Stimulated activated CD4-positive, alpha-beta T cell treated with anti-CD3 and anti-CD28 coated beads, Interleukin-1b, Interleukin-23, amount 100 ng/mL, for 24 hours (primary cell): ENCODE data around the gene SH3BGRL3.
"Not testable (repeated sequence)": the region's sequence is repeated elsewhere in the genome, so short reads cannot be mapped to it uniquely, and the experiment has no call there.

Experiments used
- DNase-seq, 4 experiments: peaks; one replicate each; pipeline ENCODE4 v3.0.0-alpha.2; 2020; ENCODE audit warnings: low read depth in 4 of 4, low spot score in 1 of 4

Gene SH3BGRL3

DNA sequence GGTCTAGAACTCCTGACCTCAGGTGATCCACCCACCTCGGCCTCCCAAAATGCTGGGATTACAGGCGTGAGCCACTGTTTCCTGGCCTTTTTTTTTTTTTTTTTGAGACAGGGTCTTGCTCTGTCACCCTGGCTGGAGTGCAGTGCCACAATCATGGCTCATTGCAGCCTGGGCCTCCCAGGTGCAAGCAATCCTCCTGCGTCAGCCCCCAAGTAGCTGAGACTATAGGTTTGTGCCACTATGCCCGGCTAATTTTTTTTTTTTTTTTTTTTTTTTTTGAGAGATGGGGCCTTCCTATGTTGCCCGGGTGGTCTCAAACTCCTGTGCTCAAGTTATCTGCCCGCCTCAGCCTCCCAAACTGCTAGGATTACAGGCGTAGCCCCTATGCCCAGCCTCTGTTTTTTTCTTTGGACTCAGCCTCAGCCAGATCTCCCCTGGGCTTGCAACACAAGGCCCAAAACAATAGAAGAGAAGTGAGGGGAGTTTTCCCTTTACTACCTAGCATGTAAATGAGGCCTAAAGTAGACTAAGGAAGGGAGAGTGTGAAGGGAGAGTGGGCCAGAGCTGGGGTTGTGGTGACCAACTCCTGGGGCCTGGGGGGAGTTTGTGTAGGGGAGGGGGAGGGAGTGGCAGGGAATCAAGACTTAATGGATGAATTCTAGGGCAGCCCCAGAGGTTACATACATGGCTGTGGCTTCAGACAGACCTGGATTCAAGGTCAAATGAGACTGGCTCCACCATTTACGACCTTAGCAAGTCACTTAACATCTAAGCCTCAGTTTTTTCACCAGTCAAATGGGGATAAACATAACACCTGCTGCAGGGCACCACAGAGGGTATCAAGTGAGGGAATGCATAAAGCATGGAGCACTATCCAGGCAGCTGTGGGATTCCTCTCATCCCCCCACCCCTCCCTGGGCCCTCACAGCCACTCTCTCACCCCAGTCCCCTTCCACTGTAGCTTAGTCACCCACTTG is 36.3 kb downstream of the SH3BGRL3 start:
- DNase-seq, result no peak

DNA sequence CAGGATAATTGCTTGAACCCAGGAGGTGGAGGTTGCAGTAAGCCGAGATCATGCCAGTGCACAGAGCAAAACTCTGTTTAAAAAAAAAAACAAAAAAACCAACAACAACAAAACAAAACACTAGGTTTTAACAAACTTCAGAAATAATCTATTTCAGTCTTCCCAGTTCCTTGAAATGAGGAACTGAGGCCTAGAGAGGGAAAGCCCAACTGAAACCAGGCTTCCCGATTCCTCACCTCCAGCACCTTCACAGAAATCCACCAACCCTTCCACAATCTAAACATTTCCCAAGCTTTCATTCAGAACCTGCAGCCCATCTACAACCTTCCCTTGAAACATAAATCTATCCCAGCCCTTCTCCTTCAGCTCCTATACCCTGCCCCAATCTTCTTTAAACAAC is 37.3 kb downstream of the SH3BGRL3 start:
- DNase-seq, result no peak

DNA sequence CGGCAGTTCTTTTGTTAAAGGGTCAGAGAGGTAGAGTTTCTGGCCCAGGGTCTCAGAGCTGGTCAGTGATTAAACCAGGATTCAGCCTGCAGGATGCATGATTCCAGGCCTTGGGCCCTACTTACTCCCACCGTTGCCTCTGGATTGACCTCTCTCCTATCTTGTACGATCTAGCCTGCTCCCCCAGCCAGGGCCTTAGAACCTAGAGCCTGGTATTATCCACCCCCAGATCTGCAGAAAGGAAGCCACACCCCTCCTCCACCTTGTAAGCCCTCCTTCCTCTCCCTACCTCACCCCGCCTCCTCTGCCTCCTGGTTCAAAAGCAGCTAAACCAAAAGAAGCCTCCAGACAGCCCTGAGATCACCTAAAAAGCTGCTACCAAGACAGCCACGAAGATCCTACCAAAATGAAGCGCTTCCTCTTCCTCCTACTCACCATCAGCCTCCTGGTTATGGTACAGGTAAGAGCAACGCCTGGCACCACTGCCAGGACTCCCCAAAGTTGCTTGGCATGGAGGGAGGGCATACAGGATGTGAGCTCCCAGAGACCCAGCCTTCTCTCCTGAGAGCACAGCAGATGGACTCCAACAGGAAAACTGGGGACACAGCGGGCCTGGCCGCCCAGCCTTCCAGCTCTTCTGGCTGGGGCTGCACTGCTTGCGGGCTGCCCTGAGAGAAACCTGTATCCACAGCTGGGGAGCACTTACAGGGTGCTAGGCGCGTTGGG is 37.9 kb downstream of the SH3BGRL3 start, which contains the start of gene CD52:
Gene CD52 (plus strand): TSS at position 347 of the 726 bp plus-strand sequence. CDS start 60 bp downstream, at position 407.
- DNase-seq, result peak; percentile 36 to 58 (median 44)

DNA sequence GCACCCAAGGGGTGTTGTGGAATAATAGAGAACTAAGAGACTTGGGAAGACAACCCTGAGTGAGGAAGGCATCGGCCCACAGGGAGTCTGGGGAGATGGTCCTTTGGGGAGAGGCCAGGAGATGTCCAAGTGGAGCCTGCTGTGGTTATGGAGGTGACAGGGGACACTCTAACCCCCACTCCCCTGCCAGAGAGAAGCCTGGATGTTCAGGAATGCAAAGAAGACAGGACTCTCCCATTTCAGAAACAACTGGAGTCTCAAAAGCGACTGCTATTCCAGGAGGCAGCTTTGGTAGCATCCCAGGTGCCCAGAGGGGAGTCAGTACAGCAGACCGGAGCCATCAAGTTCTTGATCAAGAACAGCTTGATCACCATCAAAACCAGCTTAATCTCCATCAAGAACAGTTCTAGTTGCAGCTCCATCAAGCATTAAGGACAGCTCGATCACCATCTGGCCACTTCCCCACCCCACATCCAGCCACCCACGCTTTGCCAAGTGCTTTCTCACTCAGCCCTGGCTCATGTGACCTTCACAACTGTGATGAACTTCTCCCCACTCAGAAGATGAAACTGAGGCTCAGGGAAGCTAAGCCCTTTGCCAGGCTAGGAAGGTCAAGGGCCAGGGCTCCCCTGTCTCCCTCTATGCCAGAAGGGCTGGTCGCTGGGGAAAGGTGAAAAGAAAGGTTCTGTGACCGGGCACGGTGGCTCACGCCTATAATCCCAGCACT is 38.6 kb downstream of the SH3BGRL3 start:
- DNase-seq, result no peak

DNA sequence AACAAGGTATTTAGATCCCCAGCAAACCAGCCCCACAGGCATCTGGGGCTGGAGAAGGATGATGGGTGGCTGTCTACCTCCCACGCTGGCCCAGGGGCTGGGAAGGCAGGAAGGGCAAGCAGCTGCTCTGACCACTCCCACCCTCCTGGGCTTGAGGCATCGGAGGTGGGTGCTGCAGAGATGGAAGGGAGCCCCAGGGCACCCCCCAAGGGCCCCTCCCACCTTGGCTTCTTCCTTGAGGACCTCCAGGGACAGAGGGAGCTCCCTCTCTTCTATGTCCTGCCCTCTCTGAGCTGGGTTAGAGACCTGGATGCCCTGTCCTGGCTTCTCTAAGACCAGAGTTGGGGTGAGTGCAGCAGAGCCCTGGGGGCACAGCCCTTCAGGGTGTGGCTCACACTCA is 41.0 kb downstream of the SH3BGRL3 start:
- no peak for DNase-seq

DNA sequence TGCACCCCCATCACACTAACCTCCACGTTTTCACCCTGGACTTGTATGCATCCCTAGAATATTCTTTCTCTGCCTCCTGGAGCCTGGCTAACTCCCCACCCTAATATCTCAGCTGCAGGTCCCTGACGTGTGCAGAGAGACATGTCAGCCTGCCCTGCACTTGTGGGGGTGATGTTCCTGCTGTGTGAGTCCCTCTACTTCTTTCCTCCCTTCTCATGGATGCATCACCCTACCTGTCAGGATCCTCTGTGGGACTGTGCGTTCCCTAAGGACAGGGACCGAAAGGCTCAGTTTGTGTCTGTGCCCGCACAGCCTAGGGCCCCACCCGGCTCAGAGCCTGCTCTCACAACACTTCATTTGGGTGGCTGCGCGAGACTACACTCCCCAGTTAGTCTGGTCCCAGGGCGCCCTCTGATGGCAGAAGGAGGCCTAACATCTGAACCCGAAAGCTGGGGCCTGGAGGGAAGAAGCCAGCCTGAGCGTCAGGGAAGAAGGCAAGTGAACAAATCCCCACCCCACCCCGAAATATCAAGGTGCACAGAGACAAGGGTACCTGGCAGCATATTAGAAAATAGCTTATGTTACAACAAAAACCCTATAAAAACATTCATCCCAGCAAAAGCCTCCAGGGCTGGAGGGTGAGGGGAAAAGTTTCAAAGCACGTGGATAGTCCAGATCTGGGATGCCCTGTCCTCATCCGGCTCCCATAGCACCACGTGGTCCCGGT is 41.6 kb downstream of the SH3BGRL3 start:
- peak; percentile 92 to 98 (median 96) for DNase-seq

DNA sequence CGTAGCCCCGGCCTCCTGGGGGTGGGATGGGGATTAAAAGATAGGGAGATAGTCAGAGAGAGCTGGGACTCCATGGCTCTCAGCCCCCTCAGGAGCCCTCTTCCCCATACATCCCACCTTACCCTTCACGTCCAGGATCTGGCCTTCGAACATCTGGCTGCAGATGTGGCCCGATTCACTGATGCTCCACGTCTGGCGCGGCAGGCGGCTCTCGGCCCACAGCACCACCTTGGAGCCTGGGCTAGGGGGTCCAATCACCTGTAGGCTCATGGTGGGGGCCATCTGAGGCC is 42.1 kb downstream of the SH3BGRL3 start:
- DNase-seq, result no peak

DNA sequence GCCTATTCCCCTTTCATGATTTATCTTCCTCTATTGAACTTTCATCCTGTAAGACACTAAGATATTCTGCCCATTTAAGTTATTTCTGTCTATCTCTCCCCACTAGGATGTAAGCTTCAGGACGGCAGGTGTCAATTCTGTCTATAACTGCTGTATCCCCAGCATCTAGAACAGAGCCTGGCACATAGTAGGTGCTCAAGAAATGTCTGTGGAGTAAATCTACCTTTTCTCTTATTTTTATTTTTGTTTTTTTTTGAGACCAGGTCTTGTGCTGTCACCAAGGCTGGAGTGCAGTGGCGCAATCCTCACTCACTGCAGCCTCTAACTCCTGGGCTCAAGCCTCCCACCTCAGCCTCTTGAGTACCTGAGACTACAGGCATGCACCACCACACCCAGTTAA is 43.5 kb downstream of the SH3BGRL3 start:
- DNase-seq, result no peak

DNA sequence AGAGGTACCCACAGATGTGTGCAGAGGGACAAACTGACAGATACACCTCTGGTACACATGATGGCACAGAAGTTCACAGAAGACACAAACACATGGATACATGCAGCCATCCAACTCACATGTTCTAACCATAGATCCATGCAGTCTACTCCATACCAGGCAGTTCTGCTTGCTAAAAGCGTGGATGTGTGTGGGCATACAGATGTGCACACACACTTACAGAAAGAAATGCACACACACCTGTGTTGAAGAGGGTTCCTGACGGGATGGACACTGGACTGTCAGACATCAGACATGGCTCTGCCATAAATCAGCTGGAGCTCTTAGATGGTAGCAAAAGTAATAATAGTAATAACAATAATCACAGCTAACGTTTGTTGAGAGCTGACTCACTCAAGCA is 44.7 kb downstream of the SH3BGRL3 start:
- no peak for DNase-seq

DNA sequence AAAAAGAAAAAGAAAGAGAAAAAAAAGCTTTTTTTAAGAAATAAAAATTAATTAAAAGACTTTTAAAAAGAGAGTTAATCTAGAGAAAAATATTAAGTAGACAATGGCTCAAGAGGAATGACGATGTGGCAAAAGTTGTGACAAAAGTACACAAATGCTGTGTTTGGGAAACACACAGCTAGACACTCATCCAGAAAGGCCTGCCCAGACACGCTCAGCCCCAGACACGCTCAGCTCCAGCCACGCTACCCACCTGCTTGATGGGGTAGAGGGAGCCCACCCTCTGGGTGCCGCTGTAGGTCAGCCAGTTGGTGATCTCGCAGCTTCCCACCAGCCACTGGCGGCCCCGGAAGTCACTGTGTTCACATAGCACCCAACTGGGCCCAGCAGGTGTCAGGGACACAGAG is 48.1 kb downstream of the SH3BGRL3 start:
- no peak for DNase-seq

DNA sequence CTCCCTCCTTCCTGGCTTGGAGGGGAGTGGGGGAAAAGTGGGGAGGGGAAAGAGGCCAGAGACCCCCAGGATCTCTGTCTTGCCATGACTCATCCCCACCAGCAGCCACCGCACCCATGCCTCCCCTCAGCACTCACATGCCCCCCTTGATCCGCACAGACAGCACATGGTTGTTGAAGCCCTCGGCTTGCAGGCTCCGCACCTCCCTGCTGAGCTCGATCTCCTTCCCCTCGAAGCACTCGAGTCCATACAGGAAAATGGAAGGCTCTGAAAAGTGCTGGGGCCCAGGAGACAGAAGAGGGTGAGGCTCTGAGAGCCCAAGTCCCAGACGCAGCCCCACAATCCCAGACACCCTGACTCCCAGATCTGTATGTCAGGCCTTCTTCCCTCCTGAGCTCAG is 48.7 kb downstream of the SH3BGRL3 start:
- DNase-seq, result no peak

DNA sequence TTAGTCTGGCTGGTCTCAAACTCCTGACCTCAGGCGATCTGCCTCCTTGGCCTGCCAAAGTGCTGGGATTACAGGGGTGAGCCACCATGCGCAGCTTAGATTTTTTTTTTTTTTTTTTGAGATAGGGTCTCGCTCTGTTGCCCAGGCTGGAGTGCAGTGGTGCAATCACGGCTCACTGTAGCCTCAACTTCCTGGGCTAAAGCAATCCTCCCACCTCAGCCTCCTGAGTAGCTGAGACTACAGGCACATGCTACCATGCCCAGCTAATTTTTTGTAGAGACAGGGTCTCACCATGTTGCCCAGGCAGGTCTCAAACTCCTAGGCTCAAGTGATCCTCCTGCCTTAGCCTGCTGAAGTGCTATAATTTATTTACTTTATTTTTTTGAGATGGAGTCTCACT is 49.5 kb downstream of the SH3BGRL3 start:
- not testable (repeated sequence) for DNase-seq

DNA sequence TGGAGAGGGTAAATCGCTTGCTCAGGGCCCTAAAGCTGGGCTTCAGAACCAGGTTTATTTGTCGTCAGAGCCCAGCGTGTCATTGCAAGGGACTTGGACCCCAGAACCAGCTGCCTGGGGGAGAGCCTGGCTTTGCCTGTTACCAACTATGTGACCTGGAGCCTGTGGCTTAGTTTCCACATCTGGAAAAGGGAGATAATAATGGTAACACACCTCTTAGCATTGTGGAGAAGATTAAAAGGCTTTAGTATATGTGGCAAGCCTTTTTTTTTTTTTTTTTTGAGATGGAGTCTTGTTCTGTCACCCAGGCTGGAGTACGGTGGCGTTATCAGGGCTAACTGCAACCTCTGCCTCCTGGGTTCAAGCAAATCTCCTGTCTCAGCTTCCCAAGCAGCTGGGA is 50.4 kb downstream of the SH3BGRL3 start:
- DNase-seq, result no peak
